GM21717 (cell line): Measurements from ENCODE around the gene AIM2.
"Not testable (repeated sequence)": the region's sequence is repeated elsewhere in the genome, so short reads cannot be mapped to it uniquely, and the experiment has no call there.

Source experiments
- ATAC-seq: cut with Tn5 transposase; IDR thresholded peaks from one replicate; pipeline ENCODE4 v1.9.1; 2021; ENCODE audit warnings: mild to moderate bottlenecking, moderate library complexity; ENCODE audit not compliant: unreplicated experiment

AIM2 gene, protein sequence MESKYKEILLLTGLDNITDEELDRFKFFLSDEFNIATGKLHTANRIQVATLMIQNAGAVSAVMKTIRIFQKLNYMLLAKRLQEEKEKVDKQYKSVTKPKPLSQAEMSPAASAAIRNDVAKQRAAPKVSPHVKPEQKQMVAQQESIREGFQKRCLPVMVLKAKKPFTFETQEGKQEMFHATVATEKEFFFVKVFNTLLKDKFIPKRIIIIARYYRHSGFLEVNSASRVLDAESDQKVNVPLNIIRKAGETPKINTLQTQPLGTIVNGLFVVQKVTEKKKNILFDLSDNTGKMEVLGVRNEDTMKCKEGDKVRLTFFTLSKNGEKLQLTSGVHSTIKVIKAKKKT

GRCh38 chr1:159076438-159077119 is at the start of gene AIM2:
Gene AIM2 (minus strand): TSS chr1:159076766. CDS start chr1:159073499, 3,267 bp downstream.
- ATAC-seq, result peak; percentile 89

DNA sequence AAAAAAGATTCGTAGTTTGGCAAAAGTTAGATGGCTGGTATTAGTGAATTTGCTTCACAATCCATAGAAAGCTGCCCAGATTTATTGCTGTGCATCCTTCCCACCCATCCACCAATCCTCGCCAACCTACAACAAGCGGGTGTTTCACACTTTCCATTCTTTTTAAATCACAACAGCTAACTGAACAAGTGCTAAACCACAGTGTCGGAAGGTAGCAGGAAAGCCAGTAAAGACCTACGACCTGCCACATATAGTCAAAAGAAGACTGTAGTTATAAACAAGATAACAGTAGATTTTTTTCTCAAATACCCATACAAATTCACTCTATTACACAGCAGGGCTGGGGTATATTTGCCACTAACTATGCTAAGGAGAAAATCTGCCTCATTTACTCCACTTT is 47.0 kb upstream of the AIM2 start:
- no peak for ATAC-seq

GRCh38 chr1:159122005-159122621 is 45.5 kb upstream of the AIM2 start:
- ATAC-seq, result peak; percentile 80

- ATAC-seq, result peak; percentile 81
Observed at GRCh38 chr1:159121526-159121925, 45.0 kb upstream of the AIM2 start.

DNA sequence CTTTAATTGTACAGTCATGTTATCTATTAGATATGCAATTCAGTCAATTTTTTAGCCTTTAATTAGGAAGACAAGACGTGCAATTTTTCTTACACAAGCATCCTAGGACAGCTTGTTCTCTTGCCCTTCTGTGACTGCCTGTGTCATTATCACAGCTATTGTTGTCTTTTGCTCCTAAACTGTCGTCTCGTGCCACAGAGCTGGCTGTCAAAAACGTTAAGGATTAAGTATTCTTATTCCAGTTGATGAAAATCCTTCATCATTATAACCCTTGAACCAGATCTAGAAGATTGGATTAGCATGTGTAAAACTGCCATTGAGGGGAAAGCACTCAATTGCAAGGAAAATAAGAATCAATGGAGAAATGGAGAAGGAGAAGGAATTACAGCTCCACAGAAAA is 43.8 kb upstream of the AIM2 start:
- ATAC-seq, result no peak

GRCh38 chr1:159113596-159114433 is 37.2 kb upstream of the AIM2 start:
- no peak for ATAC-seq

- not testable (repeated sequence) for ATAC-seq
Observed at GRCh38 chr1:159103021-159103420, 26.5 kb upstream of the AIM2 start.

DNA sequence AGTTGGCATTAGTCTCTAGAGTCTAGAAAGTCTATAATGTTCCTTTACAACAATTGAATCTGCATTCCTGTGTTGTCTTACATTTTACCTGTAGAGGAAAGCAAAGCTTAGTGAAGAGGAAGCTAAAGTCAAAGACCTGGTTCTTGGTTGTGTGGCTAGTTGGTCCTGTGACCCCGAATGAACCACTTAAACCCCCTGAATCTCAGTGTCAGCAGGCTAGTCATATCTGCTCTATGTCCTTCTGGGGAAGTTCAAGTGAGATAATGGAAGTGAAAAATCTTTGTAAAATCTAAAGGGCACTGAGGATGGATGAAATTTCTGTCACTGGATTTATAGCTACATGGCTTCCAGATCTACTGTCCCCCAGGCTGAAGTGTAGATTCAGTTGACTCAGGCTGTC is 24.0 kb upstream of the AIM2 start:
- ATAC-seq, result no peak

GRCh38 chr1:159098596-159098995 is 22.0 kb upstream of the AIM2 start:
- no peak for ATAC-seq

GRCh38 chr1:159092036-159092760 is 15.6 kb upstream of the AIM2 start:
- ATAC-seq, result no peak

GRCh38 chr1:159091607-159092031 is 15.1 kb upstream of the AIM2 start:
- no peak for ATAC-seq

DNA sequence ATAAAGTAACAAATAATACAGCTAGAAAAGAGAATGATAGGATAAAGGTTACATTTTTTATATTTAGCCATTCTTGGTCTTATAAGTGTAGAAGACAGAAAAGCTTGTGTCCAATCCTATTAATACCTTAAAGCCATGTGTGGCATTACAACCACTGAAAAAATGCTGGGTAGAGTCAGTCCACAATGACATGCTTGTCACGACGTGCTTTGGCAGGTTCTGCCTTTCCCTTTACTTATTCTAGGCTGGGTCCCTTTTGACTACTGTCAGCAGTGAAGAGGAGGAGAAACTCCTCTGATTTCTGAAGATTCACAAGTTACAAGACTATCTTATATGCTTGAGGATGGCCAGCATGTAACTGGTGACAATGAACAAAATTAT is 14.6 kb upstream of the AIM2 start:
- no peak for ATAC-seq

- no peak for ATAC-seq
Observed at GRCh38 chr1:159090286-159091179, 14.0 kb upstream of the AIM2 start.

- peak; percentile 42 for ATAC-seq
Observed at GRCh38 chr1:159089184-159089791, 12.7 kb upstream of the AIM2 start.

DNA sequence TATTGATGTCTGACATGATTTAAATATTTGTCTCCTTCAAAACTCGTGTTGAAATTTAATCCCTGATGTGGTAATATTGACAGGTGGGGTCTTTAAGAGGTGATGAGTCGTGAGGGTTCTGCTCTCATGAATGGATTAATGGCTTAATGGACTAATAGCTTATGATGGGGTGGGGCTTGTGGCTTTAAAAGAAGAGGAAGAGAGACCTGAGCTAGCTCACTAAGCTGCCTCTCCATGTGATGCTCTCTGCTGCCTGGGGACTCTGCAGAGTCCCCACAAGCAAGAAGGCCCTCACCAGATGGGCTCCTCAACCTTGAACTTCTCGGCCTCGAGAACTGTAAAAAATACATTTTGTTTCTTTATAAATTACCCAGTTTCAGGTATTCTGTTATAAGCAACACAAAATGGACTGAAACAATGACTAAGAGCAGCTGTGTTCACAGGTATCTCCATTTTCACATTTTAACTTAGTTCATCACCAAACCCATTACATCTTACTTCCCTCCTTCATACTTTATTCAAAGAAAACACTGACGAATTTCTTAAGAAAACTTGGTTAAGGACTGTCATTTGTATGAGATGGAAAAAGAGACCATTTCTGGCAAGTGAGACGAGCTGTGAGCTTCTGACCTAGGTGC is 12.1 kb upstream of the AIM2 start:
- ATAC-seq, result peak; percentile 76

DNA sequence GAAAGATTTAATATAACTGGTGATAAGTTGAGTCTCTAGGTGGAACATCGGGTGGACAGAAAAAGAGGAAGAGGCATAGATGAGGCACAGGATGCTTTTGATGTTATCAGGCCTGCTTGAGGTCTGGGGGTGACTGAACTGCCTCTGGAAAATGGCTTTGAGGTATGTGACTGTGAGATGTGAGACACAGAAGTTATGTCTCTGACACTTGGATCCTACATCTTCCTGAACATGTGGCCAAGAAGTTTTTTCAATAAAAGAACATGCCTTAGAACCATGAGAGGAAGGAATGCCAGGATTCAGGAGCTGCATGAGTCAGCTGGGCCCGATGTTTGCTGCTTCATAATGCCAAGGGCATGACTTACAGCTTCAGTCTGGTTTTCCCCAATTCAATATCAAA is 11.5 kb upstream of the AIM2 start:
- no peak for ATAC-seq

- ATAC-seq, result no peak
Observed at GRCh38 chr1:159084867-159085266, 8.3 kb upstream of the AIM2 start.

GRCh38 chr1:159084152-159084551 is 7.6 kb upstream of the AIM2 start:
- ATAC-seq, result no peak

DNA sequence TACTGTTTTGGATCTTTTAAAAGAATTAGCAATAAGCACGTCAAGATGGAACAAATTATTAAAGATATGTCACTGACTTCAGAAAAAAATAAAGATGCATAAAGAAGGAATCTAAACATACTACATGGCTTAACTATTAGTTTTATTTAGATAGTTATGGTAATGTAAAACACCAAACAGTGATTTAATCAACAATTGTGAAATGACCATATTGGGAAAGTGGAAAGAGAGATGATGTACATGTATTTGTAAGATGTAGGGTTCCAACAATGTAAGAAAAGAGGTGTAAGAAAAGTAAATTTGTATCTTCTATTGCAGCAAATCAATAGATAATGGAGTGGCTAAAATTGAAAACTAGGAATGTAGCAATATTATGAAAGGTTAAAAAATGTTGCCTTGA is 6.4 kb upstream of the AIM2 start:
- no peak for ATAC-seq
